HG02840 (cell line): ENCODE results near the gene ARHGEF10L.
"Not testable (repeated sequence)": the region's sequence is repeated elsewhere in the genome, so short reads cannot be mapped to it uniquely, and the experiment has no call there.

Experiments
- ATAC-seq: cut with Tn5 transposase; IDR thresholded peaks from one replicate; pipeline ENCODE4 v1.9.1; 2021; ENCODE audit warnings: mild to moderate bottlenecking, moderate library complexity, moderate number of reproducible peaks; ENCODE audit not compliant: unreplicated experiment, low FRiP score

Gene ARHGEF10L

GRCh38 chr1:17539477-17540254, at the start of gene ARHGEF10L:
Gene ARHGEF10L, plus strand, starts transcription at chr1:17539698. Its CDS starts 40,898 bp downstream, at chr1:17580596.
- no peak for ATAC-seq

- not testable (repeated sequence) for ATAC-seq
Observed at GRCh38 chr1:17489768-17490417, 49.6 kb upstream of the ARHGEF10L start.

- not testable (repeated sequence) for ATAC-seq
Observed at GRCh38 chr1:17490667-17491066, 48.8 kb upstream of the ARHGEF10L start.

- no peak for ATAC-seq
Observed at GRCh38 chr1:17494114-17494729, 45.3 kb upstream of the ARHGEF10L start.

GRCh38 chr1:17496419-17496818, 43.1 kb upstream of the ARHGEF10L start:
- no peak for ATAC-seq

- no peak for ATAC-seq
Observed at GRCh38 chr1:17498214-17498613, 41.3 kb upstream of the ARHGEF10L start.

- ATAC-seq, result no peak
Observed at GRCh38 chr1:17502326-17502778, 37.1 kb upstream of the ARHGEF10L start.

GRCh38 chr1:17503146-17503545, 36.4 kb upstream of the ARHGEF10L start:
- no peak for ATAC-seq

GRCh38 chr1:17507200-17507599, 32.3 kb upstream of the ARHGEF10L start:
- not testable (repeated sequence) for ATAC-seq

GRCh38 chr1:17507915-17508314, 31.6 kb upstream of the ARHGEF10L start:
- no peak for ATAC-seq

GRCh38 chr1:17509363-17509762, 30.1 kb upstream of the ARHGEF10L start:
- ATAC-seq, result no peak

GRCh38 chr1:17510138-17510537, 29.4 kb upstream of the ARHGEF10L start:
- no peak for ATAC-seq

GRCh38 chr1:17511188-17511587, 28.3 kb upstream of the ARHGEF10L start:
- ATAC-seq, result no peak

GRCh38 chr1:17513131-17513530, 26.4 kb upstream of the ARHGEF10L start:
- ATAC-seq, result no peak

GRCh38 chr1:17514776-17515175, 24.7 kb upstream of the ARHGEF10L start:
- no peak for ATAC-seq

GRCh38 chr1:17515902-17516301, 23.6 kb upstream of the ARHGEF10L start:
- no peak for ATAC-seq

- ATAC-seq, result no peak
Observed at GRCh38 chr1:17516303-17517214, 22.9 kb upstream of the ARHGEF10L start.

- ATAC-seq, result no peak
Observed at GRCh38 chr1:17520041-17520440, 19.5 kb upstream of the ARHGEF10L start.

GRCh38 chr1:17520473-17521319, 18.8 kb upstream of the ARHGEF10L start:
- no peak for ATAC-seq
